ENCODE measurements around the gene GLYATL1. TPM values are rescaled to one million over a fixed set of nuclear protein-coding genes. Genes with fewer than 3 reads are reported as not detected.

Gene GLYATL1
- total RNA-seq, 1 experiment from 2014 or later, result 5.4 TPM

DNA sequence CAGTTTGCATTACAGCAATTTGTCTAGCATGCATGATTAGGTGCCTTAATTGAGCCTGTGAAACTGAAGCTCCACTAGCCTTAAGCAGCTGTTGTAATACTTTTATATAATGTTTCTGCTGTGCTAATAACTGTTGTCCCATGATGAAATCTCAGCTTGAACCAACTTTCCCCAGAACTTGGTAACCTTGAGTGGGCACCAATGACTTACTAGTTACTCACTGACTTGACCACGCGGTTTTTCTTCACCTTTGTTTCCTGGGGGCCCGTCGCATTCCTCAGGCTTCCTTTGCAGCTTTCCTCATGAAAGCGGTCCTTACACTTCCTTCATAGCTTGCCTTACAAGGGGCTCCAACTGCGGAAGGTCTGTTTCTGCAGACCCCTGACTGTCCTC, 11.2 kb upstream of the GLYATL1 start:
- CTCF ChIA-PET, result interaction anchor here (0.6 to 5.2 kb wide), 20 partner anchors 11 to 298 kb away, joined by 3 to 113 read pairs (median 6); partner anchors contain the start of genes DTX4, FAM111B and GLYATL1
- Mint-ChIP-seq H3K9me3 (no peaks in the 10 kb centered on the region), H3K27ac (peak overlapping the region; percentile 89), H3K36me3 (no peaks in the 10 kb centered on the region), H3K27me3 (ENCODE audit: low read depth) (no peaks in the 10 kb centered on the region), H3K4me3 (peak overlapping the region; percentile 79), H3K4me1 (peaks cover 54% of the 10 kb centered on the region)
- DNase-seq (ENCODE audit: low spot score), result no peak
- no peak for ATAC-seq
- POLR2A ChIA-PET, result interaction anchor here (0.8 to 1.7 kb wide), 7 partner anchors 9 to 243 kb away, joined by 3 to 15 read pairs (median 3); partner anchors contain the start of genes DTX4 and FAM111A
- TF ChIP-seq, protein P1, sequence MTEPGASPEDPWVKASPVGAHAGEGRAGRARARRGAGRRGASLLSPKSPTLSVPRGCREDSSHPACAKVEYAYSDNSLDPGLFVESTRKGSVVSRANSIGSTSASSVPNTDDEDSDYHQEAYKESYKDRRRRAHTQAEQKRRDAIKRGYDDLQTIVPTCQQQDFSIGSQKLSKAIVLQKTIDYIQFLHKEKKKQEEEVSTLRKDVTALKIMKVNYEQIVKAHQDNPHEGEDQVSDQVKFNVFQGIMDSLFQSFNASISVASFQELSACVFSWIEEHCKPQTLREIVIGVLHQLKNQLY (CRISPR knock-in tag; IDR thresholded peaks at IDR 0.05), result no peak
- TF ChIP-seq ZNF263 (CRISPR knock-in tag; IDR thresholded peaks at IDR 0.05; ENCODE audit: low read depth) (no peak), EMX1 (CRISPR knock-in tag; IDR thresholded peaks at IDR 0.05) (no peak), SMAD3 (CRISPR knock-in tag; IDR thresholded peaks at IDR 0.05; ENCODE audit: borderline replicate concordance) (no peak), TEAD4 (CRISPR knock-in tag; IDR thresholded peaks at IDR 0.05) (no peak), FOXK1 (CRISPR knock-in tag; IDR thresholded peaks at IDR 0.05) (no peak), ZNF396 (CRISPR knock-in tag; IDR thresholded peaks at IDR 0.05; ENCODE audit: borderline replicate concordance) (no peak), TCF7 (CRISPR knock-in tag; IDR thresholded peaks at IDR 0.05; ENCODE audit: low read depth) (no peak), CREB1 (CRISPR knock-in tag; IDR thresholded peaks at IDR 0.05) (no peak), JAZF1 (CRISPR knock-in tag; IDR thresholded peaks at IDR 0.05) (no peak), RORB (CRISPR knock-in tag; IDR thresholded peaks at IDR 0.05) (no peak)
- TF ChIP-seq, protein P2, sequence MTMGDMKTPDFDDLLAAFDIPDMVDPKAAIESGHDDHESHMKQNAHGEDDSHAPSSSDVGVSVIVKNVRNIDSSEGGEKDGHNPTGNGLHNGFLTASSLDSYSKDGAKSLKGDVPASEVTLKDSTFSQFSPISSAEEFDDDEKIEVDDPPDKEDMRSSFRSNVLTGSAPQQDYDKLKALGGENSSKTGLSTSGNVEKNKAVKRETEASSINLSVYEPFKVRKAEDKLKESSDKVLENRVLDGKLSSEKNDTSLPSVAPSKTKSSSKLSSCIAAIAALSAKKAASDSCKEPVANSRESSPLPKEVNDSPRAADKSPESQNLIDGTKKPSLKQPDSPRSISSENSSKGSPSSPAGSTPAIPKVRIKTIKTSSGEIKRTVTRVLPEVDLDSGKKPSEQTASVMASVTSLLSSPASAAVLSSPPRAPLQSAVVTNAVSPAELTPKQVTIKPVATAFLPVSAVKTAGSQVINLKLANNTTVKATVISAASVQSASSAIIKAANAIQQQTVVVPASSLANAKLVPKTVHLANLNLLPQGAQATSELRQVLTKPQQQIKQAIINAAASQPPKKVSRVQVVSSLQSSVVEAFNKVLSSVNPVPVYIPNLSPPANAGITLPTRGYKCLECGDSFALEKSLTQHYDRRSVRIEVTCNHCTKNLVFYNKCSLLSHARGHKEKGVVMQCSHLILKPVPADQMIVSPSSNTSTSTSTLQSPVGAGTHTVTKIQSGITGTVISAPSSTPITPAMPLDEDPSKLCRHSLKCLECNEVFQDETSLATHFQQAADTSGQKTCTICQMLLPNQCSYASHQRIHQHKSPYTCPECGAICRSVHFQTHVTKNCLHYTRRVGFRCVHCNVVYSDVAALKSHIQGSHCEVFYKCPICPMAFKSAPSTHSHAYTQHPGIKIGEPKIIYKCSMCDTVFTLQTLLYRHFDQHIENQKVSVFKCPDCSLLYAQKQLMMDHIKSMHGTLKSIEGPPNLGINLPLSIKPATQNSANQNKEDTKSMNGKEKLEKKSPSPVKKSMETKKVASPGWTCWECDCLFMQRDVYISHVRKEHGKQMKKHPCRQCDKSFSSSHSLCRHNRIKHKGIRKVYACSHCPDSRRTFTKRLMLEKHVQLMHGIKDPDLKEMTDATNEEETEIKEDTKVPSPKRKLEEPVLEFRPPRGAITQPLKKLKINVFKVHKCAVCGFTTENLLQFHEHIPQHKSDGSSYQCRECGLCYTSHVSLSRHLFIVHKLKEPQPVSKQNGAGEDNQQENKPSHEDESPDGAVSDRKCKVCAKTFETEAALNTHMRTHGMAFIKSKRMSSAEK (CRISPR knock-in tag; IDR thresholded peaks at IDR 0.05; ENCODE audit: borderline replicate concordance), result no peak
- TF ChIP-seq, protein P3, sequence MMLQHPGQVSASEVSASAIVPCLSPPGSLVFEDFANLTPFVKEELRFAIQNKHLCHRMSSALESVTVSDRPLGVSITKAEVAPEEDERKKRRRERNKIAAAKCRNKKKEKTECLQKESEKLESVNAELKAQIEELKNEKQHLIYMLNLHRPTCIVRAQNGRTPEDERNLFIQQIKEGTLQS (CRISPR knock-in tag; conservative IDR thresholded peaks at IDR 0.05), result no peak
- TF ChIP-seq, protein P4, sequence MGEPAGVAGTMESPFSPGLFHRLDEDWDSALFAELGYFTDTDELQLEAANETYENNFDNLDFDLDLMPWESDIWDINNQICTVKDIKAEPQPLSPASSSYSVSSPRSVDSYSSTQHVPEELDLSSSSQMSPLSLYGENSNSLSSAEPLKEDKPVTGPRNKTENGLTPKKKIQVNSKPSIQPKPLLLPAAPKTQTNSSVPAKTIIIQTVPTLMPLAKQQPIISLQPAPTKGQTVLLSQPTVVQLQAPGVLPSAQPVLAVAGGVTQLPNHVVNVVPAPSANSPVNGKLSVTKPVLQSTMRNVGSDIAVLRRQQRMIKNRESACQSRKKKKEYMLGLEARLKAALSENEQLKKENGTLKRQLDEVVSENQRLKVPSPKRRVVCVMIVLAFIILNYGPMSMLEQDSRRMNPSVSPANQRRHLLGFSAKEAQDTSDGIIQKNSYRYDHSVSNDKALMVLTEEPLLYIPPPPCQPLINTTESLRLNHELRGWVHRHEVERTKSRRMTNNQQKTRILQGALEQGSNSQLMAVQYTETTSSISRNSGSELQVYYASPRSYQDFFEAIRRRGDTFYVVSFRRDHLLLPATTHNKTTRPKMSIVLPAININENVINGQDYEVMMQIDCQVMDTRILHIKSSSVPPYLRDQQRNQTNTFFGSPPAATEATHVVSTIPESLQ (CRISPR knock-in tag; IDR thresholded peaks at IDR 0.05), result no peak
- TF ChIP-seq, protein P5, sequence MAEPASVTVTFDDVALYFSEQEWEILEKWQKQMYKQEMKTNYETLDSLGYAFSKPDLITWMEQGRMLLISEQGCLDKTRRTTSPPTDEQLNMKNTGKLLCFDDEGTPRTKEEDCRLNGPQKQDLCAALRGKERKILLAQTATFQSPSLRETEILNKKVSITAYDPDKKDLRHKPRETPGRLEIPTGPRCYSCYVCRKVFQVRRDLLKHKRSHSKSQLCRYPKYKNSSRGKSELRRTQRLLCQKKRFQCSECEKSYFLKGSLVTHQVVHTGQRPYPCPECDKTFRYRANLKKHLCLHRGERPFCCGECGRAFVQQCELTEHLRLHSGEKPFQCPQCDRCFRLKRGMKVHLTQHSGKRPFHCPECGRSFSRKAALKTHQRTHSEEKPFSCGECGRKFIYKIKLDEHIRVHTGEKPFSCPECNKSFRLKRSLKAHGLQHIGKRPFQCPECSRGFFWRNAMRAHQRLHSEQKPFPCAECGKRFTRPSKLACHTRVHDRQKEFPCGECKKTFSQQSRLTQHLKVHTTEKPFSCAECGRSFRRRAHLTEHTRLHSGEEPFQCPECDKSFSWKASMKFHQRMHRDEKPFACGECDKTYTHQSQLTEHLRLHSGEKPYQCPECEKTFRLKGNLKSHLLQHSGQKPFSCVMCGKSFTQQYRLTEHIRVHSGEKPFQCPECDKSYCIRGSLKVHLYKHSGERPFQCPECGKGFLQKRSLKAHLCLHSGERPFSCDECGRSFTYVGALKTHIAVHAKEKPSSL (CRISPR knock-in tag; conservative IDR thresholded peaks at IDR 0.05), result no peak

DNA sequence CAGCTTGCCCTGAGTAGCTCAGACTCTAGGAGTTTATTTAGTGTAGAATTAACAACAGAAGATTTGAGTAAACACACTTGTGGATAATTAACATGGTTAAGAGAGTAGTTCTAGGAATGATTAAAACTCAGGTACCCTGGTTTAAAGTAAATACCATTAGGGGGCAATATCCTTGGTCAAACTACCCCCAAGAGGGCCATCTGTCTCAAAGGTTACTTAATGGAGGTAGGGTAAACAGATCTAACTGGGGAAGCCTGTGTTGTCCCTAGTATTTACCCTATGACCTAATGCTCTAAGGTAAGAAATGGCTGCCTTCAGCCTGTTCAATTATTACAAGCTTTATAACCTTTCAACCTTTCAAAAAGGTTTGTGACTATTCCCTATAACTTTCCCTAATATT, 10.6 kb upstream of the GLYATL1 start:
- H3K4me1 Mint-ChIP-seq, result peaks cover 48% of the 10 kb centered on the region
- TF ChIP-seq, protein P6, sequence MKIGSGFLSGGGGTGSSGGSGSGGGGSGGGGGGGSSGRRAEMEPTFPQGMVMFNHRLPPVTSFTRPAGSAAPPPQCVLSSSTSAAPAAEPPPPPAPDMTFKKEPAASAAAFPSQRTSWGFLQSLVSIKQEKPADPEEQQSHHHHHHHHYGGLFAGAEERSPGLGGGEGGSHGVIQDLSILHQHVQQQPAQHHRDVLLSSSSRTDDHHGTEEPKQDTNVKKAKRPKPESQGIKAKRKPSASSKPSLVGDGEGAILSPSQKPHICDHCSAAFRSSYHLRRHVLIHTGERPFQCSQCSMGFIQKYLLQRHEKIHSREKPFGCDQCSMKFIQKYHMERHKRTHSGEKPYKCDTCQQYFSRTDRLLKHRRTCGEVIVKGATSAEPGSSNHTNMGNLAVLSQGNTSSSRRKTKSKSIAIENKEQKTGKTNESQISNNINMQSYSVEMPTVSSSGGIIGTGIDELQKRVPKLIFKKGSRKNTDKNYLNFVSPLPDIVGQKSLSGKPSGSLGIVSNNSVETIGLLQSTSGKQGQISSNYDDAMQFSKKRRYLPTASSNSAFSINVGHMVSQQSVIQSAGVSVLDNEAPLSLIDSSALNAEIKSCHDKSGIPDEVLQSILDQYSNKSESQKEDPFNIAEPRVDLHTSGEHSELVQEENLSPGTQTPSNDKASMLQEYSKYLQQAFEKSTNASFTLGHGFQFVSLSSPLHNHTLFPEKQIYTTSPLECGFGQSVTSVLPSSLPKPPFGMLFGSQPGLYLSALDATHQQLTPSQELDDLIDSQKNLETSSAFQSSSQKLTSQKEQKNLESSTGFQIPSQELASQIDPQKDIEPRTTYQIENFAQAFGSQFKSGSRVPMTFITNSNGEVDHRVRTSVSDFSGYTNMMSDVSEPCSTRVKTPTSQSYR (CRISPR knock-in tag; IDR thresholded peaks at IDR 0.05), result no peak
- TF ChIP-seq, protein P7, sequence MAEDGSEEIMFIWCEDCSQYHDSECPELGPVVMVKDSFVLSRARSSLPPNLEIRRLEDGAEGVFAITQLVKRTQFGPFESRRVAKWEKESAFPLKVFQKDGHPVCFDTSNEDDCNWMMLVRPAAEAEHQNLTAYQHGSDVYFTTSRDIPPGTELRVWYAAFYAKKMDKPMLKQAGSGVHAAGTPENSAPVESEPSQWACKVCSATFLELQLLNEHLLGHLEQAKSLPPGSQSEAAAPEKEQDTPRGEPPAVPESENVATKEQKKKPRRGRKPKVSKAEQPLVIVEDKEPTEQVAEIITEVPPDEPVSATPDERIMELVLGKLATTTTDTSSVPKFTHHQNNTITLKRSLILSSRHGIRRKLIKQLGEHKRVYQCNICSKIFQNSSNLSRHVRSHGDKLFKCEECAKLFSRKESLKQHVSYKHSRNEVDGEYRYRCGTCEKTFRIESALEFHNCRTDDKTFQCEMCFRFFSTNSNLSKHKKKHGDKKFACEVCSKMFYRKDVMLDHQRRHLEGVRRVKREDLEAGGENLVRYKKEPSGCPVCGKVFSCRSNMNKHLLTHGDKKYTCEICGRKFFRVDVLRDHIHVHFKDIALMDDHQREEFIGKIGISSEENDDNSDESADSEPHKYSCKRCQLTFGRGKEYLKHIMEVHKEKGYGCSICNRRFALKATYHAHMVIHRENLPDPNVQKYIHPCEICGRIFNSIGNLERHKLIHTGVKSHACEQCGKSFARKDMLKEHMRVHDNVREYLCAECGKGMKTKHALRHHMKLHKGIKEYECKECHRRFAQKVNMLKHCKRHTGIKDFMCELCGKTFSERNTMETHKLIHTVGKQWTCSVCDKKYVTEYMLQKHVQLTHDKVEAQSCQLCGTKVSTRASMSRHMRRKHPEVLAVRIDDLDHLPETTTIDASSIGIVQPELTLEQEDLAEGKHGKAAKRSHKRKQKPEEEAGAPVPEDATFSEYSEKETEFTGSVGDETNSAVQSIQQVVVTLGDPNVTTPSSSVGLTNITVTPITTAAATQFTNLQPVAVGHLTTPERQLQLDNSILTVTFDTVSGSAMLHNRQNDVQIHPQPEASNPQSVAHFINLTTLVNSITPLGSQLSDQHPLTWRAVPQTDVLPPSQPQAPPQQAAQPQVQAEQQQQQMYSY (CRISPR knock-in tag; IDR thresholded peaks at IDR 0.05), result no peak

More for the DNA sequence above, 10.6 kb upstream of the GLYATL1 start:
- Mint-ChIP-seq H3K27me3 (ENCODE audit: low read depth) (no peaks in the 10 kb centered on the region), H3K9me3 (no peaks in the 10 kb centered on the region), H3K36me3 (no peaks in the 10 kb centered on the region), H3K27ac (peak overlapping the region; percentile 89), H3K4me3 (peak overlapping the region; percentile 79)
- CTCF ChIA-PET, result interaction anchor here (0.8 to 5.2 kb wide), 11 partner anchors 10 to 243 kb away, joined by 3 to 113 read pairs (median 18); partner anchors contain the start of genes DTX4 and GLYATL1
- DNase-seq (ENCODE audit: low spot score) (no peak), ATAC-seq (no peak)
- POLR2A ChIA-PET, result interaction anchor here (1.5 kb wide), 1 partner anchor 243 kb away, joined by 3 read pairs; the partner anchor contains the start of gene DTX4
